ENCODE data around the gene KCNG2.

DNA sequence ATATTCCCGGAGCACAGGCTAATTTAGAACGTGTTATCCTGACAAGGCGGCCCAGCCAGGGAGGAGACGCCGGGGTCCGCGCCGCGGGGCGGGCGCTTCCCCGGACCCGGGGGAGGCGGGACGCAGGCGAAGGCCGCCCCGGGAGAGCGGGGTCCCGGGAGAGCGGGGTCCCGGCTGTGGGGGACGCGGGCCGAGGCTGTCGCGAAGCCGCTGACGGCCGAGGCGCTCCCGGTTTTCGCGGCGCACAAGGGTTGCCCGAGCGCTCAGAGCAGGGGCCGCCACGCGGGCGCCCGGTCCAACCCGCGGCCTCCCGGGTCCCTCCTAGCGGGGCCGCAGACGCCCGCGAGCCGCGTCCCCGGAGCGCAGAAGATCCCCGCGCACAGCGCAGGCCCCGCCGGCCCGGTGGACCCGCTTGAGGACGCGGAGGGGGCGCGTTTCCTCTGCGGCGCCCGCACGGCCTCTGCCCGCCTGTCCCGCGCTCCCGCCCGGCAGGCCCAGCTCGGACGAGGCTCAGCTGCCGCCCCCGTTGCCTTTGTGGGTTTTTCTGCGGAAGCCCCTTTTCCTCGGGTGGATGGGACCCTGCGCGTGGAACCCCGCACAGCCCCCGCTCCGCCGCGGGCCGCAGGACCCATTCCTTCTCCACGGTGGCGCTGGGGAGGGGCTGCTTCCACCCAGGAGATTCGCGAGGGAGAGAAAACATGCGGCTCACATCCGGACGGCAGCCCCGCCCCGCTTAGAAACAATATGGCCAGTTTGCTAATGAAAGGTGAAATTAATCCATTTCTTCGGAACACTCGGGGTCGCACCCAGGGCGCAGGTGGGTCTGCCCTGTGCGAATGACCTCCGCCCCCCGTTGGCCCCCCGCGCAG is 9.6 kb upstream of the KCNG2 start:
- TF ChIP-seq, protein P1, sequence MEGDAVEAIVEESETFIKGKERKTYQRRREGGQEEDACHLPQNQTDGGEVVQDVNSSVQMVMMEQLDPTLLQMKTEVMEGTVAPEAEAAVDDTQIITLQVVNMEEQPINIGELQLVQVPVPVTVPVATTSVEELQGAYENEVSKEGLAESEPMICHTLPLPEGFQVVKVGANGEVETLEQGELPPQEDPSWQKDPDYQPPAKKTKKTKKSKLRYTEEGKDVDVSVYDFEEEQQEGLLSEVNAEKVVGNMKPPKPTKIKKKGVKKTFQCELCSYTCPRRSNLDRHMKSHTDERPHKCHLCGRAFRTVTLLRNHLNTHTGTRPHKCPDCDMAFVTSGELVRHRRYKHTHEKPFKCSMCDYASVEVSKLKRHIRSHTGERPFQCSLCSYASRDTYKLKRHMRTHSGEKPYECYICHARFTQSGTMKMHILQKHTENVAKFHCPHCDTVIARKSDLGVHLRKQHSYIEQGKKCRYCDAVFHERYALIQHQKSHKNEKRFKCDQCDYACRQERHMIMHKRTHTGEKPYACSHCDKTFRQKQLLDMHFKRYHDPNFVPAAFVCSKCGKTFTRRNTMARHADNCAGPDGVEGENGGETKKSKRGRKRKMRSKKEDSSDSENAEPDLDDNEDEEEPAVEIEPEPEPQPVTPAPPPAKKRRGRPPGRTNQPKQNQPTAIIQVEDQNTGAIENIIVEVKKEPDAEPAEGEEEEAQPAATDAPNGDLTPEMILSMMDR (IDR thresholded peaks at IDR 0.05; ENCODE audit: poor library complexity, severe bottlenecking), result no peak
- TF ChIP-seq EP300 (conservative IDR thresholded peaks at IDR 0.05; ENCODE audit: poor library complexity, severe bottlenecking) (no peak), TAF1 (IDR thresholded peaks at IDR 0.05; ENCODE audit: low read depth) (no peak)
